ENCODE results near the gene POU2F1. TPM values are rescaled to one million over a fixed set of nuclear protein-coding genes. Genes with fewer than 3 reads are reported as not detected.

The POU2F1 gene
- polyA plus RNA-seq, 1 donor (not counting 4 experiments of a cell fraction or from before 2014, with no cell fraction given): 3.2 TPM

DNA sequence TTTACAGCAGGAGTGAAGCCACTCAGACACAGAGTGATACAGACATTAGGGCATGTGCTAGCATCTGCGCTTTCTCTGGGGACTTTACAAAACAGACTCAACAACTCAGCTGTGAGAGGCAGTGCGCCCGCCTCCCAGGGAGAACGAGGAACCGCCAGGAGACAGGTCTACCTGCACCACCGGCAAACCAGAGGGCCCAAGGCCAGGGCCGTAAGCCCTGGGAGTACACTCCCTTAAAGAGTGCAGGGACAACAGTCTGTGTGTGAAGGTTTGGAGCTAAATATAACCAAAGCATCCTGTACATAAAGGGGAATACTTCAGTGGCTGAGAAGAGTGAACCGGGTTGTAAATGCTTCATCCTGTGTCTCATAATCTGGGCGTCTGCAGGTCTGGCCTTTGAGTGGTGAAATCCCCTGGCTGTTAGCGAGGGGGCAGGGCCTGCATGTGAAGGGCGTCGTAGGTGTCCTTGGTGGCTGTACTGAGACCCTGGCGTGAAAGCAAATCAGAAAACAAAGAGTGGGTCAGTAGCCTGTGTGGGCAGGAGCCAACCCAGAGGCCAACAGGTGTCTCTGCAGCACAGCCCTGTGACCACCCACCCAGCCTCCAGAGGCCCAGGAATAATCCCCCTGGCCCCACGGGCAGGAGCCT lies 210.7 kb downstream of the POU2F1 start:
- Histone ChIP-seq H3K9me1 (ENCODE audit: control insufficient read depth, extremely low read depth, insufficient read depth, low read length) (no peaks in the 10 kb centered on the region), H3K27me3 (ENCODE audit: control insufficient read depth, extremely low read depth, insufficient read depth, low read length) (no peaks in the 10 kb centered on the region), H3K9me3 (ENCODE audit: control insufficient read depth, low read depth, low read length) (no peaks in the 10 kb centered on the region), H3K79me2 (ENCODE audit: control insufficient read depth, insufficient read depth, low read length) (no peaks in the 10 kb centered on the region), H3K27ac (ENCODE audit: control insufficient read depth, insufficient read depth, low read length) (no peak overlapping the region), H3K4me1 (ENCODE audit: control insufficient read depth, extremely low read depth, insufficient read depth, low read length) (no peaks in the 10 kb centered on the region), H3K9ac (ENCODE audit: control insufficient read depth, extremely low read depth, insufficient read depth, low read length) (no peak overlapping the region), H3K4me2 (ENCODE audit: control insufficient read depth, extremely low read depth, insufficient read depth, low read depth, low read length) (no peak overlapping the region), H4K20me1 (ENCODE audit: control insufficient read depth, extremely low read depth, insufficient read depth, low read length) (no peaks in the 10 kb centered on the region), H2AFZ (ENCODE audit: control insufficient read depth, low read length) (no peak overlapping the region), H3K4me3 (ENCODE audit: control insufficient read depth in 2 of 3, extremely low read depth in 1 of 3, insufficient read depth in 2 of 3, low read depth in 1 of 3, low read length in 3 of 3) (no peak overlapping the region), H3K36me3 (ENCODE audit: control insufficient read depth in 2 of 2, extremely low read depth in 1 of 2, insufficient read depth in 2 of 2, low read length in 2 of 2) (no peaks in the 10 kb centered on the region)
- no peak for FAIRE-seq
- dilution Hi-C loops (cut with MboI; ENCODE audit: extremely low pct_ligation_motif_present, low sequenced_read_pairs): no loop called here
- DNase-seq (ENCODE audit: low read depth, low spot score): no peak
- TF ChIP-seq EZH2 (IDR thresholded peaks at IDR 0.05; ENCODE audit: low read length) (no peak), CTCF (optimal IDR thresholded peaks at IDR 0.05 in 1 of 3, IDR thresholded peaks at IDR 0.05 in 1 of 3, conservative IDR thresholded peaks at IDR 0.05 in 1 of 3; ENCODE audit: extremely low read depth in 1 of 3, insufficient read depth in 2 of 3, low read length in 3 of 3) (no peak)

- no peak overlapping the region for H2AFZ ChIP-seq (ENCODE audit: control insufficient read depth, low read length)
- H3K79me2 ChIP-seq (ENCODE audit: control insufficient read depth, insufficient read depth, low read length): no peaks in the 10 kb centered on the region
- TF ChIP-seq CTCF (optimal IDR thresholded peaks at IDR 0.05 in 1 of 3, IDR thresholded peaks at IDR 0.05 in 1 of 3, conservative IDR thresholded peaks at IDR 0.05 in 1 of 3; ENCODE audit: extremely low read depth in 1 of 3, insufficient read depth in 2 of 3, low read length in 3 of 3) (no peak), EZH2 (IDR thresholded peaks at IDR 0.05; ENCODE audit: low read length) (no peak)
- no peak overlapping the region for H3K4me3 ChIP-seq (ENCODE audit: control insufficient read depth in 2 of 3, extremely low read depth in 1 of 3, insufficient read depth in 2 of 3, low read depth in 1 of 3, low read length in 3 of 3)
- no peak overlapping the region for H3K9ac ChIP-seq (ENCODE audit: control insufficient read depth, extremely low read depth, insufficient read depth, low read length)
- no peaks in the 10 kb centered on the region for H3K9me3 ChIP-seq (ENCODE audit: control insufficient read depth, low read depth, low read length)
- H3K9me1 ChIP-seq (ENCODE audit: control insufficient read depth, extremely low read depth, insufficient read depth, low read length): no peaks in the 10 kb centered on the region
- H3K36me3 ChIP-seq (ENCODE audit: control insufficient read depth in 2 of 2, extremely low read depth in 1 of 2, insufficient read depth in 2 of 2, low read length in 2 of 2): no peaks in the 10 kb centered on the region
- no peaks in the 10 kb centered on the region for H4K20me1 ChIP-seq (ENCODE audit: control insufficient read depth, extremely low read depth, insufficient read depth, low read length)
- no peak overlapping the region for H3K27ac ChIP-seq (ENCODE audit: control insufficient read depth, insufficient read depth, low read length)
- DNase-seq (ENCODE audit: low read depth, low spot score) (no peak), FAIRE-seq (no peak)
- no peaks in the 10 kb centered on the region for H3K4me1 ChIP-seq (ENCODE audit: control insufficient read depth, extremely low read depth, insufficient read depth, low read length)
- no peaks in the 10 kb centered on the region for H3K27me3 ChIP-seq (ENCODE audit: control insufficient read depth, extremely low read depth, insufficient read depth, low read length)
- no peak overlapping the region for H3K4me2 ChIP-seq (ENCODE audit: control insufficient read depth, extremely low read depth, insufficient read depth, low read depth, low read length)
- dilution Hi-C loops (cut with MboI; ENCODE audit: extremely low pct_ligation_motif_present, low sequenced_read_pairs): no loop called here
Measured at GRCh38 chr1:167431909-167432650, 211.4 kb downstream of the POU2F1 start.
